GM18873 (cell line): Measurements from ENCODE around the gene MSH5.

Source experiments
- ATAC-seq: cut with Tn5 transposase; IDR thresholded peaks from one replicate; pipeline ENCODE4 v1.9.1; 2021; ENCODE audit warnings: mild to moderate bottlenecking, moderate library complexity, moderate number of reproducible peaks; ENCODE audit not compliant: unreplicated experiment, low FRiP score

MSH5 gene

GRCh38 chr6:31750411-31751022, 10.7 kb downstream of the MSH5 start:
- ATAC-seq = no peak

GRCh38 chr6:31752739-31753319, 13.0 kb downstream of the MSH5 start:
- no peak for ATAC-seq

GRCh38 chr6:31758281-31758680, 18.5 kb downstream of the MSH5 start:
- no peak for ATAC-seq

GRCh38 chr6:31760790-31761189, 21.0 kb downstream of the MSH5 start:
- ATAC-seq = no peak

GRCh38 chr6:31761343-31761742, 21.5 kb downstream of the MSH5 start:
- no peak for ATAC-seq

GRCh38 chr6:31762356-31762755, 22.6 kb downstream of the MSH5 start, which contains the start of gene SAPCD1:
Gene SAPCD1, plus strand, starts transcription at chr6:31762656. Its CDS starts 399 bp downstream, at chr6:31763055.
- ATAC-seq = no peak

- ATAC-seq = no peak
These were observed 23.2 kb downstream of the MSH5 start for GRCh38 chr6:31762878-31763618.

- ATAC-seq = no peak
These were observed 23.8 kb downstream of the MSH5 start for GRCh38 chr6:31763619-31763940.

GRCh38 chr6:31764198-31764597, 24.4 kb downstream of the MSH5 start:
- ATAC-seq = no peak

- ATAC-seq = no peak
These were observed 25.7 kb downstream of the MSH5 start for GRCh38 chr6:31765559-31765909.

GRCh38 chr6:31765910-31766794, 26.3 kb downstream of the MSH5 start:
- ATAC-seq = no peak

GRCh38 chr6:31767096-31767645, 27.4 kb downstream of the MSH5 start:
- ATAC-seq = no peak

- ATAC-seq = no peak
These were observed 28.8 kb downstream of the MSH5 start for GRCh38 chr6:31768363-31769257.

GRCh38 chr6:31769684-31770371, 30.0 kb downstream of the MSH5 start:
- ATAC-seq = no peak

GRCh38 chr6:31770860-31771259, 31.1 kb downstream of the MSH5 start:
- ATAC-seq = no peak

GRCh38 chr6:31771992-31772358, 32.2 kb downstream of the MSH5 start:
- ATAC-seq = no peak

GRCh38 chr6:31775184-31775583, 35.4 kb downstream of the MSH5 start:
- no peak for ATAC-seq

- no peak for ATAC-seq
These were observed 36.1 kb downstream of the MSH5 start for GRCh38 chr6:31775633-31776484.
